Measurements from ENCODE around the gene ZNRF3. TPM values are rescaled to one million over a fixed set of nuclear protein-coding genes. Genes with fewer than 3 reads are reported as not detected.
A peak's percentile ranks its signal among the peaks of the same experiment; 100 is the strongest.

The ZNRF3 gene
- total and polyA plus RNA-seq, 7 donors = 0.23 to 13.6 (median 8.9) TPM

DNA sequence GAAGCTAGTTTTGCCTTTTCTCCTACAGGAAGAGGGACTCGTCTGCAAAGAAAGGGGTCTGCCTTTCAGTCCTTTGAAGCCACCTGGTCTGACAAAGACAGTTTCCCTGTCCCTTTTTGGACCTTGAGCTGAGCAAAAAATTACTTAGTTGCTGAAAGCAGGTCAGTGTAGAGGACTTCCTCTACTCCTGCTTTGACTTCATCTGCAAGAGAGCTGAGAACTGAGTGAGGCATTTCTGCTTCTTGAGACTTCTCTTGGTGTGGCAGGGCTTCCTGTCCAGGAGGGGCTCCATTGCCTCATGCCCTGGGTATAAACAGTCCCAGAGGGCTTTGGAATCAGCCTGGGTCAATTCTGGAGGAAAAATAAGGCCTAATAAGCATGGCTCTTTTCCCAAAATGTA is 73.1 kb downstream of the ZNRF3 start:
- 67 to 93% methylated on average over 1 of the region's 1 CpG for WGBS, 2 donors
- intact Hi-C loops (cut with DNase I) = no loop called here
- no peak for TF ChIP-seq POLR2AphosphoS5 (IDR thresholded peaks at IDR 0.05)
- TF ChIP-seq POLR2A (IDR thresholded peaks at IDR 0.05) = no peak
- no peak for TF ChIP-seq EP300 (IDR thresholded peaks at IDR 0.05)
- TF ChIP-seq, protein P1, sequence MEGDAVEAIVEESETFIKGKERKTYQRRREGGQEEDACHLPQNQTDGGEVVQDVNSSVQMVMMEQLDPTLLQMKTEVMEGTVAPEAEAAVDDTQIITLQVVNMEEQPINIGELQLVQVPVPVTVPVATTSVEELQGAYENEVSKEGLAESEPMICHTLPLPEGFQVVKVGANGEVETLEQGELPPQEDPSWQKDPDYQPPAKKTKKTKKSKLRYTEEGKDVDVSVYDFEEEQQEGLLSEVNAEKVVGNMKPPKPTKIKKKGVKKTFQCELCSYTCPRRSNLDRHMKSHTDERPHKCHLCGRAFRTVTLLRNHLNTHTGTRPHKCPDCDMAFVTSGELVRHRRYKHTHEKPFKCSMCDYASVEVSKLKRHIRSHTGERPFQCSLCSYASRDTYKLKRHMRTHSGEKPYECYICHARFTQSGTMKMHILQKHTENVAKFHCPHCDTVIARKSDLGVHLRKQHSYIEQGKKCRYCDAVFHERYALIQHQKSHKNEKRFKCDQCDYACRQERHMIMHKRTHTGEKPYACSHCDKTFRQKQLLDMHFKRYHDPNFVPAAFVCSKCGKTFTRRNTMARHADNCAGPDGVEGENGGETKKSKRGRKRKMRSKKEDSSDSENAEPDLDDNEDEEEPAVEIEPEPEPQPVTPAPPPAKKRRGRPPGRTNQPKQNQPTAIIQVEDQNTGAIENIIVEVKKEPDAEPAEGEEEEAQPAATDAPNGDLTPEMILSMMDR (IDR thresholded peaks at IDR 0.05) = no peak
- peaks cover 0 to 71% (median 66%) of the 10 kb centered on the region in 4 donors for H3K4me1 ChIP-seq
- peak overlapping the region in 3 of 4 donors; percentile 45 to 57 (median 55) for H3K27ac ChIP-seq
- DNase-seq = no peak
- H3K9me3 ChIP-seq = no peaks in the 10 kb centered on the region
- H3K36me3 ChIP-seq = no peaks in the 10 kb centered on the region
- no peaks in the 10 kb centered on the region for H3K27me3 ChIP-seq
- no peak overlapping the region for H3K4me3 ChIP-seq

- WGBS, 2 donors = 69 to 79% methylated on average over 5 of the region's 5 CpGs
- no peaks in the 10 kb centered on the region for H3K9me3 ChIP-seq
- no peak for TF ChIP-seq POLR2A (IDR thresholded peaks at IDR 0.05)
- TF ChIP-seq, protein P1 (IDR thresholded peaks at IDR 0.05) = no peak
- peak in 3 of 4 donors; percentile 30 to 57 (median 54) for TF ChIP-seq EP300 (IDR thresholded peaks at IDR 0.05)
- peak; percentile 36 to 69 (median 66) for TF ChIP-seq POLR2AphosphoS5 (IDR thresholded peaks at IDR 0.05)
- H3K4me3 ChIP-seq = no peak overlapping the region
- no peaks in the 10 kb centered on the region for H3K27me3 ChIP-seq
- intact Hi-C loops (cut with DNase I) = no loop called here
- H3K36me3 ChIP-seq = no peaks in the 10 kb centered on the region
- peak overlapping the region in 3 of 4 donors; percentile 39 to 57 (median 55) for H3K27ac ChIP-seq
- no peak for DNase-seq
- H3K4me1 ChIP-seq = peaks cover 0 to 50% (median 45%) of the 10 kb centered on the region in 4 donors
Observed at GRCh38 chr22:28958611-28959010, 75.2 kb downstream of the ZNRF3 start.

- Histone ChIP-seq H3K4me3 (no peak overlapping the region), H3K4me1 (peaks cover 0 to 36% (median 32%) of the 10 kb centered on the region in 4 donors), H3K36me3 (no peaks in the 10 kb centered on the region), H3K27ac (no peak overlapping the region), H3K27me3 (no peaks in the 10 kb centered on the region), H3K9me3 (no peaks in the 10 kb centered on the region)
- intact Hi-C loops (cut with DNase I) = no loop called here
- TF ChIP-seq, protein P1 (IDR thresholded peaks at IDR 0.05) = no peak
- TF ChIP-seq POLR2AphosphoS5 (IDR thresholded peaks at IDR 0.05) (no peak), EP300 (IDR thresholded peaks at IDR 0.05) (no peak), POLR2A (IDR thresholded peaks at IDR 0.05) (no peak)
- DNase-seq = no peak
- WGBS, 2 donors = 92 to 96% methylated on average over 3 of the region's 3 CpGs
Observed at GRCh38 chr22:28962042-28962554, 78.7 kb downstream of the ZNRF3 start.

- Histone ChIP-seq H3K4me1 (peaks cover 0 to 24% (median 20%) of the 10 kb centered on the region in 4 donors), H3K27me3 (no peaks in the 10 kb centered on the region), H3K27ac (no peak overlapping the region), H3K9me3 (no peaks in the 10 kb centered on the region), H3K36me3 (no peaks in the 10 kb centered on the region), H3K4me3 (no peak overlapping the region)
- 56 to 73% methylated on average over 2 of the region's 2 CpGs for WGBS, 2 donors
- intact Hi-C loops (cut with DNase I) = no loop called here
- DNase-seq = no peak
- no peak for TF ChIP-seq POLR2A (IDR thresholded peaks at IDR 0.05)
Observed at GRCh38 chr22:28963362-28963761, 80.0 kb downstream of the ZNRF3 start.

- no peaks in the 10 kb centered on the region for H3K9me3 ChIP-seq
- H3K27me3 ChIP-seq = no peaks in the 10 kb centered on the region
- 93 to 94% methylated on average over 6 of the region's 6 CpGs for WGBS, 2 donors
- peaks cover 0 to 7% (median 6%) of the 10 kb centered on the region in 4 donors for H3K4me1 ChIP-seq
- no peak overlapping the region for H3K27ac ChIP-seq
- no peaks in the 10 kb centered on the region for H3K36me3 ChIP-seq
- no peak overlapping the region for H3K4me3 ChIP-seq
- no peak for DNase-seq
- intact Hi-C loops (cut with DNase I) = no loop called here
- TF ChIP-seq, protein P1 (IDR thresholded peaks at IDR 0.05) = no peak
- TF ChIP-seq POLR2A (IDR thresholded peaks at IDR 0.05) (no peak), POLR2AphosphoS5 (IDR thresholded peaks at IDR 0.05) (no peak), EP300 (IDR thresholded peaks at IDR 0.05) (no peak)
Observed at GRCh38 chr22:28967163-28967665, 83.8 kb downstream of the ZNRF3 start.
